Endothelial cell of umbilical vein (primary cell): ENCODE results near the gene DNMT3B. TPM values are rescaled to one million over a fixed set of nuclear protein-coding genes. Genes with fewer than 3 reads are reported as not detected.

ENCODE experiments used
- BruUV-seq: library from RNA; stranded (reverse); fragments of 400-500 nt; replicated peaks from 2 replicates; lab custom pipeline; 2021; lab: Mats Ljungman, UMichigan
- CTCF ChIA-PET: fragments of 300-600, 350-600 bp; sonication (Branson Sonifier 250); formaldehyde crosslinking; loops from one replicate; lab custom pipeline; 2021; ENCODE audit warnings: antibody characterized with exemption, inconsistent platforms; lab: Charles Lee
- POLR2A ChIA-PET: fragments of 300-600, 350-600 bp; sonication (Branson Sonifier 250); formaldehyde crosslinking; loops from one replicate; lab custom pipeline; 2021; ENCODE audit warnings: antibody characterized with exemption, inconsistent platforms; lab: Charles Lee
- DNase-seq: peaks from one replicate; pipeline ENCODE4 v3.0.0-alpha.2; 2011; ENCODE audit warnings: low read depth, low spot score
- FAIRE-seq: peaks from 2 replicates; lab custom pipeline; 2011; peaks lifted over from hg19 to GRCh38; lab: Jason Lieb, UNC
- H2AFZ ChIP-seq: 2 replicates; pipeline ENCODE4 v1.6.0; 2012; ENCODE audit warnings: low read depth, low read length, control low read depth, inconsistent platforms
- H3K27ac ChIP-seq: 2 replicates; pipeline ENCODE4 v1.5.1; 2011; ENCODE audit warnings: low read depth, mild to moderate bottlenecking, control low read depth, low read length, moderate library complexity; ENCODE audit not compliant: insufficient read depth
- H3K27me3 ChIP-seq, 2 experiments: 2 replicates each; pipeline versions ENCODE4 v1.6.0 to v1.6.1; 2011; ENCODE audit warnings: low read length in 2 of 2, mixed read lengths in 1 of 2; ENCODE audit not compliant: control insufficient read depth in 2 of 2, insufficient read depth in 2 of 2
- H3K36me3 ChIP-seq, 2 experiments: 2 replicates in 1 of 2; 3 replicates in 1 of 2; pipeline ENCODE4 v1.5.1; 2011; ENCODE audit warnings: low read length in 2 of 2, mild to moderate bottlenecking in 1 of 2, moderate library complexity in 1 of 2; ENCODE audit not compliant: control insufficient read depth in 2 of 2, insufficient read depth in 2 of 2; ENCODE audit errors: extremely low read depth in 1 of 2
- H3K4me1 ChIP-seq: 3 replicates; pipeline ENCODE4 v1.5.1; 2011; ENCODE audit warnings: mild to moderate bottlenecking, low read length; ENCODE audit not compliant: control insufficient read depth, insufficient read depth; ENCODE audit errors: extremely low read depth
- H3K4me2 ChIP-seq: 2 replicates; pipeline ENCODE4 v1.6.1; 2011; ENCODE audit warnings: low read length, control low read depth, mixed read lengths; ENCODE audit not compliant: insufficient read depth
- H3K4me3 ChIP-seq, 3 experiments: fragments of 200-600 bp in 1 of 3; sonication (generic), shearing (Covaris generic) in 1 of 3; replicated peaks in 1 of 3; 2 replicates each; pipeline ENCODE4 v1.5.1; 2011 to 2016; ENCODE audit warnings: control low read depth in 3 of 3, low read length in 3 of 3, mild to moderate bottlenecking in 2 of 3, inconsistent platforms in 1 of 3, low read depth in 1 of 3, moderate library complexity in 1 of 3; ENCODE audit not compliant: insufficient read depth in 1 of 3
- H3K79me2 ChIP-seq: 2 replicates; pipeline ENCODE4 v1.6.0; 2012; ENCODE audit warnings: low read length, inconsistent platforms; ENCODE audit not compliant: control insufficient read depth, insufficient read depth
- H3K9ac ChIP-seq: replicated peaks from 2 replicates; pipeline ENCODE3; 2011; ENCODE audit warnings: low read length, control low read depth; ENCODE audit not compliant: insufficient read depth; ENCODE audit errors: extremely low read depth
- H3K9me1 ChIP-seq: replicated peaks from 3 replicates; pipeline ENCODE4 v1.6.0; 2011; ENCODE audit warnings: mild to moderate bottlenecking, low read length; ENCODE audit not compliant: control insufficient read depth, insufficient read depth; ENCODE audit errors: extremely low read depth
- H3K9me3 ChIP-seq: replicated peaks from 2 replicates; pipeline ENCODE4 v1.5.1; 2012; ENCODE audit warnings: low read length, inconsistent platforms; ENCODE audit not compliant: control insufficient read depth, insufficient read depth
- H4K20me1 ChIP-seq: replicated peaks from 2 replicates; pipeline ENCODE3; 2011; ENCODE audit warnings: mild to moderate bottlenecking, low read length; ENCODE audit not compliant: control insufficient read depth, insufficient read depth; ENCODE audit errors: extremely low read depth
- CTCF ChIP-seq, 2 donors: IDR thresholded peaks; 1 replicate in 1 of 2; 2 replicates in 1 of 2; pipeline ENCODE4 v1.5.1; 2011; ENCODE audit warnings: low read length in 2 of 2, mild to moderate bottlenecking in 2 of 2, moderate library complexity in 2 of 2, control low read depth in 1 of 2, inconsistent platforms in 1 of 2, low read depth in 1 of 2; ENCODE audit not compliant: insufficient read depth in 1 of 2; ENCODE audit errors: extremely low read depth in 1 of 2
- EZH2 ChIP-seq: IDR thresholded peaks from 2 replicates; pipeline ENCODE4 v1.6.1; 2012; ENCODE audit warnings: borderline replicate concordance, low read depth, mild to moderate bottlenecking, moderate library complexity, low read length, inconsistent platforms; ENCODE audit not compliant: severe bottlenecking
- FOS ChIP-seq: IDR thresholded peaks from 2 replicates; pipeline ENCODE4 v1.6.1; 2011; ENCODE audit warnings: mild to moderate bottlenecking, low read length, moderate library complexity, borderline replicate concordance; ENCODE audit not compliant: insufficient read depth
- GATA2 ChIP-seq: IDR thresholded peaks from 2 replicates; pipeline ENCODE4 v1.7.0; 2011; ENCODE audit warnings: low read depth, mild to moderate bottlenecking, moderate library complexity, mixed read lengths, low read length; ENCODE audit not compliant: insufficient read length, insufficient read depth
- JUN ChIP-seq: IDR thresholded peaks from 2 replicates; pipeline ENCODE4 v1.6.1; 2011; ENCODE audit warnings: borderline replicate concordance, low read depth; ENCODE audit not compliant: insufficient read length, insufficient read depth
- MAX ChIP-seq: IDR thresholded peaks from 2 replicates; pipeline ENCODE4 v1.6.1; 2011; ENCODE audit not compliant: insufficient read depth, insufficient read length
- MYC ChIP-seq: IDR thresholded peaks from one replicate; pipeline ENCODE4 v1.6.1; 2011; ENCODE audit warnings: mild to moderate bottlenecking, low read depth, low read length
- POLR2A ChIP-seq: IDR thresholded peaks from 2 replicates; pipeline ENCODE4 v1.6.1; 2012; ENCODE audit warnings: low read depth, mild to moderate bottlenecking, control low read depth, low read length
- POLR2AphosphoS5 ChIP-seq: IDR thresholded peaks from 2 replicates; pipeline ENCODE4 v1.6.1; 2012; ENCODE audit warnings: low read depth, mild to moderate bottlenecking, control low read depth, low read length, moderate library complexity; ENCODE audit not compliant: insufficient read depth
- dilution Hi-C: fragments of 300-500 bp; cut with MboI; formaldehyde crosslinking; loops from one replicate; pipeline ENCODE4 v1.15.0; 2019; ENCODE audit warnings: low sequenced_read_pairs; ENCODE audit not compliant: extremely low pct_ligation_motif_present
- intact Hi-C: fragments of 100-400 bp; cut with micrococcal nuclease; formaldehyde crosslinking; loops from one replicate; pipeline ENCODE4 v1.10.0; 2022
- polyA plus RNA-seq, 4 experiments: library from polyadenylated mRNA; depleted of rRNA in 3 of 4; stranded (reverse) in 3 of 4; unstranded in 1 of 4; fragments of >200 nt; gene quantifications; 2 replicates each; pipeline versions ENCODE4 v1.2.1 to v1.2.3, GENCODE V29; 2011 to 2012; ENCODE audit warnings: missing spikeins in 1 of 4
- total RNA-seq: library from RNA; stranded (reverse); gene quantifications from 2 replicates; pipeline ENCODE4 v1.2.3, GENCODE V29; 2021

DNMT3B gene
- total and polyA plus RNA-seq, 2 donors (not counting 3 experiments of a cell fraction or from before 2014, with no cell fraction given), result 3.6 to 6.8 TPM

GRCh38 chr20:32767418-32768198, 5.4 kb downstream of the DNMT3B start:
- H3K36me3 ChIP-seq, result no peaks in the 10 kb centered on the region
- no peak overlapping the region for H3K9ac ChIP-seq
- BruUV-seq, result no TSS peak
- H4K20me1 ChIP-seq, result no peaks in the 10 kb centered on the region
- H3K4me3 ChIP-seq, result no peak overlapping the region
- ChIA-PET POLR2A (no interaction called here), CTCF (interaction anchor here (7.3 kb wide), 1 partner anchor 11 kb away, joined by 77 read pairs; no protein-coding TSS in a partner anchor)
- TF ChIP-seq FOS, result no peak
- no peak for TF ChIP-seq JUN
- no peak for TF ChIP-seq POLR2AphosphoS5
- no peak for TF ChIP-seq POLR2A
- TF ChIP-seq CTCF (IDR thresholded peaks at IDR 0.05; ENCODE audit: extremely low read depth in 1 of 2, insufficient read depth in 1 of 2, low read depth in 1 of 2, low read length in 2 of 2), result no peak
- no peak for TF ChIP-seq EZH2
- TF ChIP-seq GATA2, result no peak
- TF ChIP-seq MYC, result no peak
- no peak for TF ChIP-seq MAX
- peaks cover 10% of the 10 kb centered on the region for H3K4me1 ChIP-seq
- no peaks in the 10 kb centered on the region for H3K27me3 ChIP-seq
- H3K9me1 ChIP-seq, result no peaks in the 10 kb centered on the region
- DNase-seq (no peak), FAIRE-seq (no peak)
- intact Hi-C loops (no loop called here), dilution Hi-C loops (no loop called here)
- no peaks in the 10 kb centered on the region for H3K9me3 ChIP-seq
- no peak overlapping the region for H2AFZ ChIP-seq
- H3K79me2 ChIP-seq, result no peaks in the 10 kb centered on the region
- H3K4me2 ChIP-seq, result no peak overlapping the region
- H3K27ac ChIP-seq, result no peak overlapping the region
